Measurements from ENCODE around the gene PPP2R2D. TPM values are rescaled to one million over a fixed set of nuclear protein-coding genes. Genes with fewer than 3 reads are reported as not detected.
A peak's percentile ranks its signal among the peaks of the same experiment; 100 is the strongest.

Gene PPP2R2D
- 10 to 100 TPM; 36.5 to 37.5 TPM for total RNA-seq

GRCh38 chr10:131900350-131901152, at the start of gene PPP2R2D:
Gene PPP2R2D (plus strand): TSS chr10:131901008. CDS start chr10:131901149, 141 bp downstream.
- Mint-ChIP-seq H3K4me1 (ENCODE audit: low read depth) (peaks cover 68% of the 10 kb centered on the region), H3K9me3 (ENCODE audit: insufficient read depth) (no peaks in the 10 kb centered on the region), H3K27me3 (ENCODE audit: low read depth) (peaks cover 12% of the 10 kb centered on the region), H3K36me3 (ENCODE audit: low read depth) (peaks cover 19% of the 10 kb centered on the region), H3K4me3 (peak within 1 kb of the TSS; percentile 90), H3K27ac (peak within 1 kb of the TSS; percentile 86)
- ChIA-PET POLR2A (interaction anchor here (0.8 to 1.3 kb wide), 3 partner anchors 64 to 80 kb away, joined by 3 to 4 read pairs (median 4); no protein-coding TSS in a partner anchor), CTCF (interaction anchor here (1.0 to 3.8 kb wide), 5 partner anchors 15 to 122 kb away, joined by 3 to 20 read pairs (median 5); no protein-coding TSS in a partner anchor)
- ATAC-seq (peak; percentile 89), DNase-seq (peak; percentile 95)

GRCh38 chr10:131851346-131851745, 49.5 kb upstream of the PPP2R2D start:
- H3K9me3 Mint-ChIP-seq (ENCODE audit: insufficient read depth) = no peaks in the 10 kb centered on the region
- H3K4me1 Mint-ChIP-seq (ENCODE audit: low read depth) = no peaks in the 10 kb centered on the region
- ATAC-seq (no peak), DNase-seq (no peak)
- no peak overlapping the region for H3K4me3 Mint-ChIP-seq
- no peaks in the 10 kb centered on the region for H3K27me3 Mint-ChIP-seq (ENCODE audit: low read depth)
- CTCF ChIA-PET = no interaction called here
- H3K27ac Mint-ChIP-seq = no peak overlapping the region
- POLR2A ChIA-PET = no interaction called here
- H3K36me3 Mint-ChIP-seq (ENCODE audit: low read depth) = no peaks in the 10 kb centered on the region

GRCh38 chr10:131852176-131852822, 48.5 kb upstream of the PPP2R2D start:
- H3K36me3 Mint-ChIP-seq (ENCODE audit: low read depth) = no peaks in the 10 kb centered on the region
- ATAC-seq (no peak), DNase-seq (no peak)
- CTCF ChIA-PET = no interaction called here
- no peaks in the 10 kb centered on the region for H3K27me3 Mint-ChIP-seq (ENCODE audit: low read depth)
- no peak overlapping the region for H3K4me3 Mint-ChIP-seq
- H3K4me1 Mint-ChIP-seq (ENCODE audit: low read depth) = no peaks in the 10 kb centered on the region
- no peak overlapping the region for H3K27ac Mint-ChIP-seq
- POLR2A ChIA-PET = interaction anchor here (0.5 kb wide), 1 partner anchor 52 kb away, joined by 3 read pairs; no protein-coding TSS in a partner anchor
- no peaks in the 10 kb centered on the region for H3K9me3 Mint-ChIP-seq (ENCODE audit: insufficient read depth)

GRCh38 chr10:131852823-131853609, 47.8 kb upstream of the PPP2R2D start:
- Mint-ChIP-seq H3K4me3 (no peak overlapping the region), H3K27ac (no peak overlapping the region), H3K4me1 (ENCODE audit: low read depth) (no peaks in the 10 kb centered on the region), H3K27me3 (ENCODE audit: low read depth) (no peaks in the 10 kb centered on the region), H3K9me3 (ENCODE audit: insufficient read depth) (no peaks in the 10 kb centered on the region), H3K36me3 (ENCODE audit: low read depth) (no peaks in the 10 kb centered on the region)
- CTCF ChIA-PET = no interaction called here
- DNase-seq (no peak), ATAC-seq (no peak)
- POLR2A ChIA-PET = no interaction called here

GRCh38 chr10:131853610-131853964, 47.2 kb upstream of the PPP2R2D start:
- ChIA-PET POLR2A (no interaction called here), CTCF (no interaction called here)
- H3K36me3 Mint-ChIP-seq (ENCODE audit: low read depth) = no peaks in the 10 kb centered on the region
- no peak for DNase-seq
- H3K4me3 Mint-ChIP-seq = no peak overlapping the region
- no peaks in the 10 kb centered on the region for H3K9me3 Mint-ChIP-seq (ENCODE audit: insufficient read depth)
- H3K4me1 Mint-ChIP-seq (ENCODE audit: low read depth) = no peaks in the 10 kb centered on the region
- H3K27ac Mint-ChIP-seq = no peak overlapping the region
- no peaks in the 10 kb centered on the region for H3K27me3 Mint-ChIP-seq (ENCODE audit: low read depth)
- ATAC-seq = no peak

GRCh38 chr10:131854579-131855335, 46.1 kb upstream of the PPP2R2D start:
- POLR2A ChIA-PET = no interaction called here
- no peaks in the 10 kb centered on the region for H3K4me1 Mint-ChIP-seq (ENCODE audit: low read depth)
- no peaks in the 10 kb centered on the region for H3K36me3 Mint-ChIP-seq (ENCODE audit: low read depth)
- H3K27ac Mint-ChIP-seq = no peak overlapping the region
- CTCF ChIA-PET = no interaction called here
- no peak overlapping the region for H3K4me3 Mint-ChIP-seq
- ATAC-seq = no peak
- no peak for DNase-seq
- H3K27me3 Mint-ChIP-seq (ENCODE audit: low read depth) = no peaks in the 10 kb centered on the region
- no peaks in the 10 kb centered on the region for H3K9me3 Mint-ChIP-seq (ENCODE audit: insufficient read depth)

- peaks cover 1% of the 10 kb centered on the region for H3K27me3 Mint-ChIP-seq (ENCODE audit: low read depth)
- ATAC-seq (no peak), DNase-seq (no peak)
- POLR2A ChIA-PET = no interaction called here
- no peak overlapping the region for H3K27ac Mint-ChIP-seq
- no peaks in the 10 kb centered on the region for H3K36me3 Mint-ChIP-seq (ENCODE audit: low read depth)
- CTCF ChIA-PET = no interaction called here
- H3K4me1 Mint-ChIP-seq (ENCODE audit: low read depth) = no peaks in the 10 kb centered on the region
- no peaks in the 10 kb centered on the region for H3K9me3 Mint-ChIP-seq (ENCODE audit: insufficient read depth)
- H3K4me3 Mint-ChIP-seq = no peak overlapping the region
Observed at GRCh38 chr10:131855461-131856401, 45.1 kb upstream of the PPP2R2D start.

- no peaks in the 10 kb centered on the region for H3K36me3 Mint-ChIP-seq (ENCODE audit: low read depth)
- no peaks in the 10 kb centered on the region for H3K9me3 Mint-ChIP-seq (ENCODE audit: insufficient read depth)
- CTCF ChIA-PET = no interaction called here
Observed at GRCh38 chr10:131856441-131857094, 44.2 kb upstream of the PPP2R2D start.

GRCh38 chr10:131857156-131858117, 43.4 kb upstream of the PPP2R2D start:
- H3K9me3 Mint-ChIP-seq (ENCODE audit: insufficient read depth) = no peaks in the 10 kb centered on the region
- H3K27ac Mint-ChIP-seq = no peak overlapping the region
- DNase-seq (no peak), ATAC-seq (no peak)
- peaks cover 5% of the 10 kb centered on the region for H3K27me3 Mint-ChIP-seq (ENCODE audit: low read depth)
- H3K36me3 Mint-ChIP-seq (ENCODE audit: low read depth) = no peaks in the 10 kb centered on the region
- H3K4me1 Mint-ChIP-seq (ENCODE audit: low read depth) = no peaks in the 10 kb centered on the region
- H3K4me3 Mint-ChIP-seq = no peak overlapping the region
- ChIA-PET CTCF (no interaction called here), POLR2A (no interaction called here)

More at GRCh38 chr10:131856441-131857094, 44.2 kb upstream of the PPP2R2D start:
- Mint-ChIP-seq H3K27ac (no peak overlapping the region), H3K27me3 (ENCODE audit: low read depth) (peaks cover 5% of the 10 kb centered on the region), H3K4me3 (no peak overlapping the region), H3K4me1 (ENCODE audit: low read depth) (no peaks in the 10 kb centered on the region)
- no peak for ATAC-seq
- POLR2A ChIA-PET = no interaction called here
- DNase-seq = no peak

- POLR2A ChIA-PET = no interaction called here
- Mint-ChIP-seq H3K4me1 (ENCODE audit: low read depth) (no peaks in the 10 kb centered on the region), H3K27ac (no peak overlapping the region), H3K27me3 (ENCODE audit: low read depth) (peaks cover 5% of the 10 kb centered on the region), H3K36me3 (ENCODE audit: low read depth) (no peaks in the 10 kb centered on the region), H3K9me3 (ENCODE audit: insufficient read depth) (no peaks in the 10 kb centered on the region), H3K4me3 (no peak overlapping the region)
- DNase-seq (no peak), ATAC-seq (no peak)
- CTCF ChIA-PET = no interaction called here
Observed at GRCh38 chr10:131858118-131858515, 42.7 kb upstream of the PPP2R2D start.

Measured in activated CD8-positive, alpha-beta T cell treated with anti-CD3 and anti-CD28 coated beads, Interleukin-2, amount 10 ng/mL, durations not matched to agents 7 days and 5 days (primary cell).